Endothelial cell (in vitro differentiated cells): ENCODE measurements around the gene ITPKC. TPM values are rescaled to one million over a fixed set of nuclear protein-coding genes. Genes with fewer than 3 reads are reported as not detected.
A peak's percentile ranks its signal among the peaks of the same experiment; 100 is the strongest.

Experiments used
- DNase-seq: peaks from one replicate; pipeline ENCODE4 v3.0.0; 2021; ENCODE audit warnings: low spot score
- H3K27ac Mint-ChIP-seq: one replicate; pipeline ENCODE4 v1.8.0; 2021; ENCODE audit warnings: mixed read lengths, inconsistent platforms; ENCODE audit not compliant: unreplicated experiment
- H3K27me3 Mint-ChIP-seq: one replicate; pipeline ENCODE4 v1.8.0; 2021; ENCODE audit warnings: mild to moderate bottlenecking, moderate library complexity, mixed read lengths, inconsistent platforms; ENCODE audit not compliant: unreplicated experiment
- H3K36me3 Mint-ChIP-seq: one replicate; pipeline ENCODE4 v1.8.0; 2021; ENCODE audit warnings: mild to moderate bottlenecking, low read depth, mixed read lengths, inconsistent platforms; ENCODE audit not compliant: unreplicated experiment
- H3K4me1 Mint-ChIP-seq: one replicate; pipeline ENCODE4 v1.8.0; 2021; ENCODE audit warnings: mild to moderate bottlenecking, mixed read lengths, inconsistent platforms; ENCODE audit not compliant: unreplicated experiment
- H3K4me3 Mint-ChIP-seq: one replicate; pipeline ENCODE4 v1.8.0; 2021; ENCODE audit warnings: mild to moderate bottlenecking, mixed read lengths, inconsistent platforms; ENCODE audit not compliant: unreplicated experiment
- H3K9me3 Mint-ChIP-seq: one replicate; pipeline ENCODE4 v1.8.0; 2021; ENCODE audit warnings: mixed read lengths, inconsistent platforms; ENCODE audit not compliant: unreplicated experiment
- CTCF ChIP-seq: fragments of 200-600 bp; sonication (generic); IDR thresholded peaks from one replicate; pipeline ENCODE4 v1.5.0; 2021; ENCODE audit warnings: antibody characterized with exemption; ENCODE audit not compliant: unreplicated experiment
- long read RNA-seq: library from polyadenylated mRNA; unstranded; transcript quantifications from one replicate; pipeline ENCODE4 v2.0.0, GENCODE V29; 2020; ENCODE audit not compliant: unreplicated experiment
- total RNA-seq: library from RNA; stranded (reverse); fragmentation: NEBNext Ultra II Directional; extraction: Animal tissue kit (Norgen Biotek cat#: 25700); gene quantifications from one replicate; pipeline ENCODE4 v1.2.1, GENCODE V29; 2021; ENCODE audit not compliant: unreplicated experiment

ITPKC gene
- 12.1 TPM for total RNA-seq
- long read RNA-seq, partial matches to known transcripts, result 2 of 3 reads
- long read RNA-seq, other reads (novel, unspliced or antisense), result 0 of 3 reads

DNA sequence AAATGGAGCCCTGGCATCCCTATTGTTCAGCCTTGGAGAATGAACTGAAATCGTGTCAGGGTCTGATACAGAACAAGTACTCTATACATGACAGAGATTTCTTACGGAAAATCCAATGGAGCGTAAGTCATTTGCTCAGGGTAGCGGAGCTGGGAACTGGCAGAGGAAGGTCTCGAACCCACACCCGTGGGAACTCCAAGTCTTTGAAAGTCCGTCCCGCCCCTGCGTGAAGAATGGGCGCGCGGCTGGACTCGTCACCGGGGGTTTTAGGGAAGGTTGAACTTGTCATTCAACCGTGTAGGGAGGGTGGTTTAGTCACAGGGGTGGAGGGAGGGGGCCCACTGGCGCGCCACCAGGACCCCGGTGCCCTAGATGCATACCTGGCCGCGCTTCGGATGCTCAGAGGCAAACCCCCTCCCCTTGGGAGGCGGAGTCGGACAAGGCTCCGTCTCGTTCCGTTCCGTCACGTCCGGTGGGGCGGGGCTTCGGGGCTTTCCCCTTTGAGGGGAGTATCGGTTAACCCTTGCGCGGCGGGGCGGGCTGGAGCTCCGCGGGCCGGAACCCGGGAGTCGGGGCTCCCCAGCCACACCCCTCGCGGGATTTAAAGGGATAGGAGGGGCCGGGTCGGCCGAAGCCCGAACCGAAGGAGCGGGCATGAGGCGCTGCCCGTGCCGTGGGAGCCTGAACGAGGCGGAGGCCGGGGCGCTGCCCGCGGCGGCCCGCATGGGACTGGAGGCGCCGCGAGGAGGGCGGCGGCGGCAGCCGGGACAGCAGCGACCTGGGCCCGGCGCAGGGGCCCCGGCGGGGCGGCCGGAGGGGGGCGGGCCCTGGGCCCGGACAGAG, at the start of gene ITPKC, which contains the start of gene COQ8B:
Gene ITPKC, plus strand, starts transcription at position 631 of the 843 bp plus-strand sequence. Its CDS starts 24 bp downstream, at position 655.
Gene COQ8B, minus strand, starts transcription at position 405 of the 843 bp plus-strand sequence. CDS start 2,254 bp downstream, outside the sequence.
- Mint-ChIP-seq H3K27ac (peak within 1 kb of the TSS; percentile 94), H3K27me3 (peaks cover 13% of the 10 kb centered on the region), H3K4me3 (peak within 1 kb of the TSS; percentile 94), H3K9me3 (no peaks in the 10 kb centered on the region), H3K4me1 (peaks cover 26% of the 10 kb centered on the region), H3K36me3 (peaks cover 10% of the 10 kb centered on the region)
- TF ChIP-seq CTCF, result peak; percentile 13
- peak; percentile 99 for DNase-seq

DNA sequence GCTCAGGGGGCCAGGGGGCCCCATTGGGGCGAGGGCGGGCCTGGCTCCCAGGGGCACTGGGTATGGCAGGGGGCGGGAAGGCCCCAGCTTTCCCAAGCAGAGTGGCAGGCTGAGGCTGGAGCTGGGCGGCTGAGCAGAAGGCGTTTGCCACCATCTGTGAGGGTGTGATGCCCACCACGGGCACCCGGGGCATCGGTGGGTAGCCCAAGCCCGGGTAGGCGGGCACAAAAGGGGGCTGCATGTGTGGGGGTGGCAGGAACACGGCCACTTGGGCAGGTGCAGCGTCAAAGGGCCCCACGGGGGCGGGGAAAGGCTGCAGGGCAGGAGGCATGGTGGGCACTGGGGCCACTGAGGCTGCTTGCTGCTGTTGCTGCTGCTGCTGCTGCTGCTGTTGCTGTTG, 49.3 kb upstream of the ITPKC start:
- H3K9me3 Mint-ChIP-seq, result no peaks in the 10 kb centered on the region
- peaks cover 6% of the 10 kb centered on the region for H3K27me3 Mint-ChIP-seq
- H3K4me1 Mint-ChIP-seq, result no peaks in the 10 kb centered on the region
- no peak overlapping the region for H3K4me3 Mint-ChIP-seq
- DNase-seq, result no peak
- H3K36me3 Mint-ChIP-seq, result peaks cover 22% of the 10 kb centered on the region
- H3K27ac Mint-ChIP-seq, result no peak overlapping the region
- no peak for TF ChIP-seq CTCF

DNA sequence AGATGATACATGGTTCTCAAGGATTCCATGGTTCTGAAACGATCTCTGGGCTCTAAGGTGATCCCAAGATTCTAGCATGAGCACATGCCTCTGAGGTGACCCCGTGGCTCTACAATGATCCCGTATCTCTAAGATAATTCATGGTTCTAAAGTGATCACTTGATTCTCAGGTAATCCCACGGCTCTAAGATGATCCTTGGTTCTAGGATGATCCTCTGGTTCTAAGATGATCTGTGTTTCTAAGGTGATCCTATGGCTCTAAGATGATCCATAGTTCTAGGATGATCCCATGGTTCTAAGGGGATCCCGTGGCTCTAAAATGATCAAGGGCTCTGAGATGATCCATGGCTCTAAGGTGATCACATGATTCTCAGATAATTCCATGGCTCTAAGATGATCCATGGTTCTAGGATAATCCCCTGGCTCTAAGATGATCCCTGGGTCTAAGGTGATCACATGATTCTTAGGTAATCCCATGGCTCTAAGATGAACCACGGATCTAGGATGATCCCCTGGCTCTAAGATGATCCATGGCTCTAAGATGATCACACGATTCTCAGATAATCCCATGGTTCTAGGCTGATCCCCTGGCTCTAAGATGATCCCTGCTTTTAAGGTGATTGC, 47.8 kb upstream of the ITPKC start:
- Mint-ChIP-seq H3K36me3 (peaks cover 22% of the 10 kb centered on the region), H3K27me3 (peaks cover 6% of the 10 kb centered on the region), H3K27ac (no peak overlapping the region), H3K9me3 (no peaks in the 10 kb centered on the region), H3K4me3 (no peak overlapping the region), H3K4me1 (no peaks in the 10 kb centered on the region)
- no peak for DNase-seq
- no peak for TF ChIP-seq CTCF

GRCh38 chr19:40671404-40671803, 45.5 kb upstream of the ITPKC start:
- Mint-ChIP-seq H3K36me3 (peaks cover 22% of the 10 kb centered on the region), H3K27me3 (peaks cover 3% of the 10 kb centered on the region), H3K4me3 (peak overlapping the region; percentile 38), H3K4me1 (no peaks in the 10 kb centered on the region), H3K27ac (no peak overlapping the region), H3K9me3 (no peaks in the 10 kb centered on the region)
- no peak for TF ChIP-seq CTCF
- no peak for DNase-seq
